Panc1 (cell line): Measurements from ENCODE around the gene SORBS1. TPM values are rescaled to one million over a fixed set of nuclear protein-coding genes. Genes with fewer than 3 reads are reported as not detected.

ENCODE experiments used
- ATAC-seq: fragments of 200-7000 bp; cut with Tn5 transposase; 2 replicates; pipeline ENCODE4 v1.9.1; 2020; ENCODE audit warnings: mild to moderate bottlenecking, moderate library complexity
- BruUV-seq: library from RNA; stranded (reverse); fragments of 400-500 nt; replicated peaks from 2 replicates; lab custom pipeline; 2021; lab: Mats Ljungman, UMichigan
- CTCF ChIA-PET: fragments of 300-600 bp; sonication (Branson Sonifier 250); formaldehyde crosslinking; loops from one replicate; lab custom pipeline; 2022; ENCODE audit warnings: antibody characterized with exemption; lab: Charles Lee
- POLR2A ChIA-PET: fragments of 300-600 bp; sonication (Branson Sonifier 250); formaldehyde crosslinking; loops from one replicate; lab custom pipeline; 2022; ENCODE audit warnings: antibody characterized with exemption; lab: Charles Lee
- DNase-seq: peaks from one replicate; pipeline ENCODE4 v3.0.0-alpha.2; 2010; ENCODE audit warnings: low read depth, low spot score
- H3K27ac ChIP-seq: 2 replicates; pipeline ENCODE4 v1.5.1; 2011; ENCODE audit warnings: mild to moderate bottlenecking, low read length, inconsistent platforms
- H3K27me3 ChIP-seq: fragments of 200-500 bp; sonication (Bioruptor generic); 2 replicates; pipeline ENCODE4 v1.6.0; 2014; ENCODE audit warnings: low read length, inconsistent platforms; ENCODE audit not compliant: control insufficient read depth, insufficient read depth
- H3K36me3 ChIP-seq: fragments of 200-500 bp; sonication (Bioruptor generic); 2 replicates; pipeline ENCODE4 v1.5.1; 2014; ENCODE audit warnings: inconsistent platforms, mild to moderate bottlenecking, low read length, moderate library complexity; ENCODE audit not compliant: control insufficient read depth, insufficient read depth
- H3K4me1 ChIP-seq: 2 replicates; pipeline ENCODE4 v1.5.1; 2011; ENCODE audit warnings: inconsistent platforms, mild to moderate bottlenecking, low read length, moderate library complexity; ENCODE audit not compliant: control insufficient read depth, insufficient read depth
- H3K4me3 ChIP-seq, 2 experiments: 2 replicates each; pipeline ENCODE4 v1.5.1; 2011 to 2012; ENCODE audit warnings: low read depth in 2 of 2, low read length in 2 of 2, mild to moderate bottlenecking in 2 of 2, inconsistent platforms in 1 of 2, moderate library complexity in 1 of 2
- H3K9me3 ChIP-seq: fragments of 200-500 bp; sonication (Bioruptor generic); 2 replicates; pipeline ENCODE4 v1.5.1; 2014; ENCODE audit warnings: low read depth, mild to moderate bottlenecking, inconsistent platforms, low read length, moderate library complexity; ENCODE audit not compliant: control insufficient read depth, insufficient read depth
- CTCF ChIP-seq: fragments of 450-650 bp; IDR thresholded peaks from 2 replicates; pipeline ENCODE4 v1.5.1; 2017; ENCODE audit warnings: mild to moderate bottlenecking
- POLR2AphosphoS5 ChIP-seq: IDR thresholded peaks from 2 replicates; pipeline ENCODE4 v1.6.1; 2012; ENCODE audit warnings: mild to moderate bottlenecking, low read depth, low read length, moderate library complexity
- REST ChIP-seq, 2 experiments: IDR thresholded peaks; 2 replicates each; pipeline ENCODE4 v1.6.1; 2011 to 2012; ENCODE audit warnings: low read depth in 2 of 2, control low read depth in 1 of 2, low read length in 1 of 2, mild to moderate bottlenecking in 1 of 2, moderate library complexity in 1 of 2; ENCODE audit not compliant: insufficient read depth in 1 of 2
- SIN3A ChIP-seq: IDR thresholded peaks from 2 replicates; pipeline ENCODE4 v1.6.1; 2012; ENCODE audit warnings: low read depth, mild to moderate bottlenecking, low read length, moderate library complexity, borderline replicate concordance; ENCODE audit not compliant: insufficient read depth
- TCF7L2 ChIP-seq: IDR thresholded peaks from 2 replicates; pipeline ENCODE4 v1.6.1; 2011; ENCODE audit warnings: mild to moderate bottlenecking, low read depth, low read length, inconsistent platforms
- in situ Hi-C: cut with HindIII; loops from 2 replicates; pipeline ENCODE4 v1.10.0; 2016; ENCODE audit warnings: low sequenced_read_pairs, low pct_unique_long_range_greater_than_20kb
- intact Hi-C: fragments of 100-400 bp; cut with micrococcal nuclease; formaldehyde crosslinking; loops from one replicate; pipeline ENCODE4 v1.10.0; 2022; ENCODE audit not compliant: unreplicated experiment
- total RNA-seq: library from RNA; stranded (reverse); gene quantifications from one replicate; pipeline ENCODE4 v1.2.1, GENCODE V29; 2021; ENCODE audit not compliant: unreplicated experiment

SORBS1 gene
- total RNA-seq, 1 experiment from 2014 or later: 29.4 TPM

GRCh38 chr10:95306851-95307250 is 254.3 kb downstream of the SORBS1 start:
- DNase-seq (no peak), ATAC-seq (no peak)
- Histone ChIP-seq H3K27ac (no peak overlapping the region), H3K9me3 (no peaks in the 10 kb centered on the region), H3K4me1 (peaks cover 34% of the 10 kb centered on the region), H3K4me3 (no peak overlapping the region), H3K27me3 (no peaks in the 10 kb centered on the region), H3K36me3 (no peaks in the 10 kb centered on the region)
- POLR2A ChIA-PET: interaction anchor here (0.8 kb wide), 1 partner anchor 38 kb away, joined by 4 read pairs; no protein-coding TSS in a partner anchor
- CTCF ChIA-PET: no interaction called here
- in situ Hi-C loops: no loop called here
- no TSS peak for BruUV-seq
- TF ChIP-seq SIN3A (no peak), TCF7L2 (no peak), POLR2AphosphoS5 (no peak), REST (IDR thresholded peaks at IDR 0.05; ENCODE audit: insufficient read depth in 1 of 2, low read depth in 2 of 2, low read length in 1 of 2) (no peak), CTCF (no peak)
- intact Hi-C loops: no loop called here

- ATAC-seq (no peak), DNase-seq (no peak)
- CTCF ChIA-PET: no interaction called here
- Histone ChIP-seq H3K4me1 (peaks cover 34% of the 10 kb centered on the region), H3K27ac (no peak overlapping the region), H3K9me3 (no peaks in the 10 kb centered on the region), H3K36me3 (no peaks in the 10 kb centered on the region), H3K27me3 (no peaks in the 10 kb centered on the region), H3K4me3 (no peak overlapping the region)
- POLR2A ChIA-PET: interaction anchor here (0.8 kb wide), 1 partner anchor 38 kb away, joined by 4 read pairs; no protein-coding TSS in a partner anchor
- no peak for TF ChIP-seq CTCF
- TF ChIP-seq REST (IDR thresholded peaks at IDR 0.05; ENCODE audit: insufficient read depth in 1 of 2, low read depth in 2 of 2, low read length in 1 of 2): no peak
- no peak for TF ChIP-seq SIN3A
- no peak for TF ChIP-seq POLR2AphosphoS5
- TF ChIP-seq TCF7L2: no peak
- in situ Hi-C loops (no loop called here), intact Hi-C loops (no loop called here)
- no TSS peak for BruUV-seq
Observed at GRCh38 chr10:95306318-95306650, 254.9 kb downstream of the SORBS1 start.
